GM21619 (cell line): ENCODE data around the gene CD80.
"Not testable (repeated sequence)": the region's sequence is repeated elsewhere in the genome, so short reads cannot be mapped to it uniquely, and the experiment has no call there.

Experiments used
- ATAC-seq: cut with Tn5 transposase; IDR thresholded peaks from one replicate; pipeline ENCODE4 v1.9.1; 2021; ENCODE audit not compliant: unreplicated experiment

Gene CD80, protein sequence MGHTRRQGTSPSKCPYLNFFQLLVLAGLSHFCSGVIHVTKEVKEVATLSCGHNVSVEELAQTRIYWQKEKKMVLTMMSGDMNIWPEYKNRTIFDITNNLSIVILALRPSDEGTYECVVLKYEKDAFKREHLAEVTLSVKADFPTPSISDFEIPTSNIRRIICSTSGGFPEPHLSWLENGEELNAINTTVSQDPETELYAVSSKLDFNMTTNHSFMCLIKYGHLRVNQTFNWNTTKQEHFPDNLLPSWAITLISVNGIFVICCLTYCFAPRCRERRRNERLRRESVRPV

DNA sequence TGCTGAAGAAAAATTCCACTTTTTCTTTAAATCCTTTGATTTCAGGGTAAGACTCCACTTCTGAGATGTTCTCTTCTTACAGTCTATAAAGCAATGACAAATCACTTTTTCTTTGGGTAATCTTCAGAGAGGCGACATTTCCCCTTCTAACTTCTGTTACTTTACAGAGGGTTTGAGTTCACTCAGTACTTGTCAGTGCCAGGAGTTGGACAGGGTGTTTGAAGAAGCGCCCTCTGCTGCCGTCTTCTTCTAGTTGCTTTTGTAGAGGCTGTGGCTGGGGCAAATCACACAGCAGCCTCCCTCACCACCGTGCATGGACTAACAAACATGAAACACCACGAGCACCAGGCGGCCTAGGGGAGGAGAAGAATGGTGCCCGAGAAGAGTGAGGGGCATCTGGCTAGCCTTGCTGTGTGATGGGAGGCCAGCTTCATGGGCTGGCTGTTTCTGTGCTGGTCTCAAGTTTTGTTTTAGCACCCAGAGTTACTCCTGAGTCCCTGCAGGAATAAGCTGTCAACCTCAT lies at the start of gene CD80:
Gene CD80 (minus strand): TSS at position 174 of the 523 bp plus-strand sequence. CDS start 1,886 bp downstream, outside the sequence.
- ATAC-seq, result peak; percentile 50

DNA sequence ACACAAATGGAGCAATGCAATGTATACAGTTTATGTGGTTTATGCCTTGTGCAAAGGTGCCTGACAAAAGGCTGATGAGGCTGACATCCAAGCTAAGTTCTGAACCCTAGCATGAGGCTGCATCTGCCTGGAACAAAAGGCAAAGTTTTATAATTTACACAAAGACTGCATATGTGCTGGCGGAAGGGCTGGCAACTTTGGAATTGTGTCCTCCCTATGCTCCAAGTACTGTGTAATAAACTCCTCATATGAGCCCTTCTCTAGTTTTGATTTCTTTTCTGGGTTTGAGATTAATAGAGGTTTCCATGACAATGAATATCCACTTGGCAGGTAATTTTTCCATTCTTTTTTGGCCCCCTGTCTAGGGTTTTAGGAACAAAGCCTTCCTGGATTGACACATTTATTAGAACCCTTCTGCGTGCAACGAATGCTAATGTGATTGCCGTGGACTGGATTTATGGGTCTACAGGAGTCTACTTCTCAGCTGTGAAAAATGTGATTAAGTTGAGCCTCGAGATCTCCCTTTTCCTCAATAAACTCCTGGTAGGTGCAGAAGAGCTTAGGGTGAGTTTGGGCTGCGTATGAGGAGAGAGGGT lies 49.1 kb upstream of the CD80 start:
- no peak for ATAC-seq

DNA sequence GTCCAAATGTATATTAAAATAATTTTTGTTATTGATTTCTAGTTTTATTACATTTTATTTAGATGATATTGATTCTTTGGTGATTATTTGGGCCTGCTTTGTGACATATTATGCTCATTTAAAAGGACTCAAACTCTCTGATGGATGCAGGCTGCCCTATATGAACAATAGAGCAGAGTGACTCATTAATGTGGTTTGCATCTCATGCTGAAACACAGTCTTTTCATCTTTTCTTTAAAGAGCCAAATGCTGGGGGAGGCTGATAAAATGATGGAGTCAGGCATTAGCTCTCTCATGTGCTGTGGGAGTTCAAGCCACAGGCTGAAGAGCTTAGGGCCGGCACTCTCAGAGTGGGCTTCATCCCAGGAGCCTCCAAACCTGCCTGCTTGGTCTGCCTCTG lies 45.5 kb upstream of the CD80 start:
- no peak for ATAC-seq

DNA sequence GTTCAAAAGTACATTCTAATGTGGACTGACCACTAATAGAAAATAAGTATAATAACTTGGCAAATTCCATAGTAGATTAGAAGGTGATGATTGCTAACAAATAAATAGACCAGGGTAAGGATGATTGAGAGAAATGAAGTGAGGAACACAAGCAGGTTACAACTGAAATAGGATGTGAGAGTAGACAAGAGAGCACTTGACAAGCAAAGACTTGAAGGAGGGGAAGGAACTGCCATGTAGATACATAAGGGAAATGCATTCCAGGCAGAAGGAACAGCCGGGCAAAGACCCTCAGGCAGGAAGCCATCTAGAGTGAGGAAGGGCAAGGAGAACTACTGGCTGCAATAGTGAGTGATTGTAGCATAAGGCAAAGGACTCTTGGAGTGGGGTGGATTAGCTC lies 43.3 kb upstream of the CD80 start:
- ATAC-seq, result no peak

DNA sequence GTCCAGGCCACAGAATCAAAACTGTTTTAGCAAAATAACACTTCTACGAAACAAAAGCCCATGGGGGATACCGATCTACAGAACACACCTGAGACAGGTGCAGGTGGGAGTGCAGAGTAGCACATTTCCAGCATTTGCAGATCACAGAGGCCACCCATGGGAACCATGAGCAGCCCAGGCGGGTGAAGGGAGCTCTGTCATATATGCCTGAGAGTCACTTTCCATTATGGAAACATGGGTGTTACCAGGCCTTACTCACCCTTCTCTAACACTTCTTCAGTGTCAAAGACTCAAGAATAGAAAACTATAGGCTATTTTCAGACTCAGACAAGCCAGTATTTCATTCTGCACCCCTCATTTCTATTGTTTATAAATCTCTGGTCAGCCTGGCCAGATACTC lies 41.7 kb upstream of the CD80 start:
- peak; percentile 7 for ATAC-seq

DNA sequence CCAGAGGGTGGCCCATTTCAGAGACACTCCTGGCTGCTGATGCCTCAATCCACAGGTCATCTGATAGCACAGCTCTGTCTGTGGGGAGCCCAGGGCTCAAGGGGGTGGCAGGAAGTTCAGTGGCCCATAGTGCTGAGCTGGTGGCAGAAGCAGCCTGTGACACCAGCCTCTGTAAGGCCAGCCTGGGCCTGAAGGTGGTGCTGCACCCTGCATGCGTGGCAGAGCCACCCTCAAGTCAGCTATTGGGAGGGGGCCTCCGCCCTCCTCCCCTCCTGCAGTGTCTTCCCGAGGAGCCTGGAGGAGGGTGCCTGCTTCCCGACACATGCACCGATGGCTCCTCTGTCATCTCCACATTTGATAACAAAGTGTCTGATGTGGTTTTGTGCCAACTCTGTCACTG lies 41.3 kb upstream of the CD80 start:
- ATAC-seq, result peak; percentile 59

DNA sequence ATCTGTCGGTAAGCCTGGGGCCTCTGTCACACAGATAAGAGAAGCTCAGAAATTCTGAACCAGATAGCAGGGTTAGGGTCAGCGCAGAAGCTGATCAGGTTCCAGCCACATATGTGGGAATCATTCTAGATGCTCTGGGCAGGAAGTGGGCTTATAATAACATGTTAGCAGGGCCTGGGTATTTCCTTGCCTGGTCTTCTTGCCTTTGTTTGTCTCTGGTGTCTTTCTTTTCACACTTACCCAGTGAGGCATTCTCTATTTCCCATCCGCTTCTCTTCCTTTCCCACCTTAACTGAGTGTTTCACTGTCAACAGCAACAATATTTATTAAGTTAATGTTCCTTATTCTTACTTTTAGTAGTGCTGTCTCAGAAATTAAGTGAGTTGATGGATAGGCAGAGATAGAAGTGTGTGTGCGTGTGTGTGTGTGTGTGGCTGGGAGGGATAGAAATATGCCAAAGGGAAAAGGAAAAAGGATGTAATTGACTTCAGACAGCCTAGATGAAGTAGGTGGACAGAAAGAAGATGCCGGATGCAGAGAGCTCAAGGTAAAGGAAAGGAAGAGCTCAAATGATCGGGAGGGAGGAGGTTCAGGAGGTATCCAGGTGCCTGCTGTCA lies 40.3 kb upstream of the CD80 start:
- no peak for ATAC-seq

DNA sequence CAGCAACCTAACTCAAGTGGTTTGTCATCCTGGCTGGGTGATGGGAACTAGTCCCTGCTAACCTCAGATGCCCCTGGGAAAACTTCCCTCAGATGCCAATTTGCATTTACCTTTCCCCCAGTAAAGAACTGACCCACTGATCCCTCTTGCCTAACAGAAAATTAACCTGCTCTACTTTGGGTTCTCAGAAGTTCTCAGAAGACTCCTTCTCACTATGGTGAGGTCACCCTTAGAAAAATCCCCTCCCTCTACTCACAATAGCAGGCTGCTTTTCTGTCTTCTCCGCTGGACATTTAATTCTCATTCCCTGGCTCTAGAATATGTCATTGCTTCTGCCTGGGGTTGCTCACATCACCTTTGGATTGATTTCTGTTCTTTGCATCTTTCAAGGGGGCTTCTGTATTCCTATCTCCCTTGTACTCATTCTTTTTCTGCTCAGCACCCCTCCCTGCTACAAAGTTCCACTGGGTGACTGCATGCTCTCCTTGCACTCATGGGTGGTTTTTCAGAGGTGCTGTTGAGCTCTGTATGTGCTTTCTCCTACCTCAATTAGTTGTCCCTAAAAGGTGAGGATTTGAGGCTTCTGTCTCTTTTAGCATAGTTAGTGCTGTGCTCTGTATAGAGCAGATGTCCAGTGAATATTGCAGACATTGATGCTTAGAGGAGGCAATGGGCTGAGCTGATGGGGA lies 39.1 kb upstream of the CD80 start:
- peak; percentile 49 for ATAC-seq

DNA sequence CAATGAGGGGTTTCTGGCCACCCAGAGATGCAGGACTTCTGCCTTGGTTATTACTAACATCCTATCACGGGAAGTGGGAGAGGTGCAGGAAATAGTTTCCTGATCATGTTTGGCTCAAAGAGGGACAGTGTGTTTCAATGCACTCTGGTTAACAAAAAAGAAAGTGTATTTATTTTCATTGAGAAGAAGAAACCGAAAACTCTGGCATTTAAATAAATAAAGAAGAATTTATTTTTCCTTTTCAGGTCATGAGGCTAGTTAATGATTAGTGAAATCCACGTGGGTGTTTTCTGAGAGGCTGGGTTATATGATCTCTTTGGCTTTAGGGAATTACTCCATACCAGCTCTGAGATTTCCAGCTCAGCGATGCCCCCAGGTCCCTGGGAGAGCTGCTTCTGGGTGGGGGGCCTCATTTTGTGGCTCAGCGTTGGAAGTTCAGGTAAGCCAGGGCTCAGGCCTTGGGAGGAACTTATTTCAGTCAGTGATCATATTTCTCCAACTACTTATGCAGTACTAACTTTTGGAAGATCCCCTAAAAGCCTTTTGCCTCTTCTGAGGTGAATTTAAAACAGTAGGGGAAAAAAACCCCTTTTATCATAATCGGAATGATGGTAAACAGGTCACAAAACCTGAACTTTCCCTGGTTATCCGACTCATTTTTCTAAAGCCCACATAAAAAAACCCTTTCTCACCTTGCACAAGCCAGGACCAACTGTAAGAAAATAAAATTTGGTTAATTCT lies 38.3 kb upstream of the CD80 start, which contains the start of gene PLA1A:
Gene PLA1A (plus strand): TSS at position 338 of the 741 bp plus-strand sequence. CDS start 29 bp downstream, at position 367.
- ATAC-seq, result no peak

DNA sequence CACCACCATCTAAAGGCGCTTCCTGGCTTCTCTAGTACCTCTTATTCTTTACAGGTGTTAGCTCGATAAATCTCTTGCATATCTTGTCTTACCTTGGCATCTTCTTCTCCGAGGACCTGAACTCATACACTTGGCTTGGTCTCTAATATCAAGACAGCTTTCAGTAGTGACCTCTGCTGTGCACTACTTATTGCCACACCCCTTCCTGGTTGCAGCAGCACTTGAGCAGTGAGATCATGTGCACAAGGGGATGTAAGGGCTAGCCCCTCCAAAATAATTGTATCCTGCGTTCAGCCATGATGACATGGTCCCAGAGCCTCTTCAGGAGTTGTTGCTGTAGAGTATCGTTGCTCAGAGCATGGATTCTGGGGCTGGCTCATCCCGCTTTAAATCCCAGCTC lies 37.0 kb upstream of the CD80 start:
- no peak for ATAC-seq

DNA sequence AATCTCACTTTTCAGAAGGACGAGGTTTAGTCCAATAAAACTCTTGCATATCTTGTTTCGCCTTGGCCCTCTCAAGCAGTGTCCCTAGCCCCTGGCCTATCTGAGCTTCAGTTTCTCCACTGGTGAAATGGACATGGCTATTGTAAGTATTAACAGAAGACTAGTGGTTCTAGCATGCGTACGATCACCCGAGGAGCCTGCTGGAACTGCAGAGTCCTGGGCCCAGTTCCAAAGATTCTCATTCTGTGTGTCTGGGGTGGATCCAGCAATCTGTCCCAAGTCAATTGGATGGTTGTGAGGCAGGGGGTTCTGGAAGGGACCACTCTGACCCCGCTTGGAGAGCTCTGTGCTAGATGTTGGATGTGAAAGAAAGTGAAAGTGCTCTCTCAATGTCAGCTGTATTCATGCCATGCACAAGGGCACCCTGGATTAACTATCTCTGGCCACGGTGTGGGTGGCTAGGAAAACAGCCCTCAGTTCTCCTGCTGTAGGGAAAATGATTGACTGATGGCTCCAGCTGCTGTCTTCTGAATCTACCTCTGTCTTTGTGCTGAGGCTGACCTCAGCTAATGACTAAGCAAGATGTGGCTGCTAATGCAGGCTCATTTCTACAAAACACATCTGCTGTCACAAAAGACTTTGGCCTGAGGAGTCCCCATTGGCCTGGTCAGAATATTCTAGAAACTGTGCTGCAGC lies 36.4 kb upstream of the CD80 start:
- no peak for ATAC-seq

DNA sequence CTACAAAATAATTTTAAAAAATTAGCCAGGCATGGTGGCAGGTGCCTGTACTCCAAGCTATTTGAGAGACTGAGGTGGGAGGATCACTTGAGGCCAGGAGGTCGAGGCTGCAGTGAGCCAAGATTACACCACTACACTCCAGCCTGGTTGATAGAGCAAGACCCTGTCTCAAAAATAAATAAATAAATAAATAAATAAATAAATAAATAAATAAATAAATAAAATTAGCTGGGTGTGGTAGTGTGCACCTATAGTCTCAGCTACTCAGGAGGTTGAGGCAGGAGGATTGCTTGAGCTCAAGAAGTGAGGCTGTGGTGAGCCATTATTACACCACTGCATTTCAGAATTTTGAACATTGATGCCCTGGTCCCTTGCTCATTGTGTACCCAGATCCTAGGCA lies 35.5 kb upstream of the CD80 start:
- ATAC-seq, result not testable (repeated sequence)

DNA sequence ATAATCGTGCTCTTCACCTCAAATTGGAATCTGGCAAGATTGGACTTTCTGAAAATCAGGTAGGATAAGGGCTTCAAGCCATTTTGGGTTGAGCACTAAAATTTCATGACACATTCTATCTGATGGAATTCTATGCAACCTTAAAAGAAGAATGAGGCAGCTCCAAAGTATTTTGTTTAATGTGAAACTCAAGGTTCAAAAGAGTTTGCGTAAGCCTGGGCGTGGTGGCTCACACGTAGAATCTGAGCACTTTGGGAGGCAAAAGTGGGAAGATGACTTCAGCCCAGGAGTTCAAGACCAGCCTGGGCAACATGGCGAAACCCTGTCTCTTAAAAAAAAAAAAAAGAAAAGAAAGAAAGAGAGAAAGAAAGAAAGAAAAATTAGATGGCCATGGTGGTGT lies 34.7 kb upstream of the CD80 start:
- no peak for ATAC-seq

DNA sequence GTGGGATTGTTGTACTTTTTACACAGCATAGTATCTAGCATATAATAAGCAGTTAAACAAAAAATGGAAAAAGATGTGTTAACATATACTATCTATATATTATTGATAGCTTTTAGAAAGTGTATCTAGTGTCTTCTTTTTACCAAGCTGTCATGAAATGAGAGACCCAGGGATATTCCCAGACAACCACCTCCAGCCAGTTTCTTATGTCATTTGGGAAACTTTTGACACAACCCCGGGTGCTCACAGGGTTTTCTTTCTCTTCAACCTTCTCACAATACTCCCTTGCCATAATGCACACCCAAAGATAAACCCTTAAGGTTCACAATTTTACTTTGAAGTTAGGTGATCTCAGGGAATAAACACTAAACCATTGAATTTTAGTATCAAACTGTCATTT lies 33.4 kb upstream of the CD80 start:
- ATAC-seq, result no peak

DNA sequence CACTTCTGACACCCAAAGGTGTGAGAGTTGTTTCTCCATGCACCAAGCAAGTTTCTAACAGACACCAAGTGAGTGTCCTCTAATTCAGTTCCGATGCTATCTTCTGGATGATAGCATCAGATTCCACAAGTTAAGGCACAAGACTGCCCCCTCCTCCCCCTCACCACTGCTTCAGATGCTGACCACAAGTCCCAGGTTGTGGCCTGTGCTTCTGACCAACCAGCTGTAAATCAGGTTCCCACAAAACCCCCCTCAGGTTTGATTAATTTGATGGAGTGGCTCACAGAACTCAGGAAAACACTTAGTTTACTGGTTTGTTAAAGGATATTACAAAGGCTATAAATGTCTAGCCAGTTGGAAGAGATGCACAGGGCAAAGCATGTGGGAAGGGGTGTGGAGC lies 31.3 kb upstream of the CD80 start:
- no peak for ATAC-seq

DNA sequence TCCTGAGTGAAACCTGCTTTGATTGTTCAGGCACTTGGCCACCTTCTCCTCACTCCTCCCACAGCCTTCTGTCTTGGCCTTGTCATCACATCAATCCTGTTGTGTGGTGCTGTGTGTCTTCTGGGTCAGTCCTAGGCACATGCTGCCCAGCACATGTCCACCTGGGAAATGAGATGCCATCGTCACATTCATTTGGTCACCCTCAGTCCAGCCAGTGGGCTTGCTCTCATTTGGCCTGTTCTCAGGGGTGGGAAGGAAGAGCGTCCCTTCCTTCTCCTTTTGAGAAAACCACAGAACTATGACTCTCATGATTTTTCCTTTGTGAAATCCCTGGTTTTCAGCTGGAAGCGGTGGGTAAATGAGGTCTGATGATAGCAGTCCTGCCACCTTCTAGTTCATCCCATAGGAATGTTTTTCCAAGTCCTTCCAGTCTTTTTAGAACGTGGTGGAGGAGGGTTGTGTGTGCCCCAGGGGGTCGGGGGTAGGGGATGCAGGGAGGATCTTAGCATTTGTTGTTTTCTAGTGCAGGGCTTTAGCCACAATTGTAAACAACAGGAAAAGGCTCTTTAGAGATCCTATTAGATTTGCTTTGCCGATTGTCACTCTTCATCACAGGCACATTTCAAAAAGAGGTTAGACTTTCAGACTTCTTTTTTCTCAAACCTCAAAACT lies 29.8 kb upstream of the CD80 start:
- ATAC-seq, result no peak

DNA sequence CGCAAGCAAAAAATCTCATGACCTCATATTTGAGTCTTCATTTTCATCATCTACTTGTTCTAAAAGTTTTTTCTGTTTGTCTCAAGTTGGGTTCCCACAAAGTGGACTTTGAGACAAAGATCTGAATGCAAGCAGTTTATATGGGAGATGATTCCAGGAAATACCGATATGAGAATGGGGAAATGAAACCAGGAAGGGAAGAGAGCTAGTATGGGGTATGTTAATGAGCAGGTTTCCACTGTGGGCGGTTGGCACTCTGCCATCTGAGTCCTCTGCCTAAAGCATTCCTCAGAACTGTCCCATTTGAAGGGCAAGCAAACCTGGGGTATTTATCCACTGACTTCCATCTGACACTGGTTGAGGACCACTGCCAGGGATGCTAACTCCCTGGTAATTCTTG lies 28.7 kb upstream of the CD80 start:
- ATAC-seq, result no peak

DNA sequence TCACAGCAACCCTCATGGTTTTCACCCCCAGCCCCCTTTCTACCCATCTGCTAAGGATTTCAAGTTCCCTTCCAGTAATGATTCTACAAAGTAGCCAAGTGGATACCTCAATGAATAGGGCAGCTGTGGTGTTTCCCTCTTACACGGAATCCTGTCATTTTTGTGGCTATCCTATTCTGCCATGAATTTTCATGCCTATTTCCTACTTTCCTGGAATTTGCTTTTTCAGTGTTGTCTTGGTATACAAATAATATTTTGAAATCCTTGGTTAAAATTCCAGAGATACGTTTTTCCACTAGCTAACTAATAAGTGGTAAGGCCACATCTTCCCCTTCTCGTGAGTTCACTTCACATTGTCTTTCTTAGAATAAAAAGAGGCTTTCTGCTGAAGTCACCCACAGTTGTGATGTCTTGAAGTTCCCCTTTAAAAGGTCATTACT lies 27.3 kb upstream of the CD80 start:
- ATAC-seq, result no peak

DNA sequence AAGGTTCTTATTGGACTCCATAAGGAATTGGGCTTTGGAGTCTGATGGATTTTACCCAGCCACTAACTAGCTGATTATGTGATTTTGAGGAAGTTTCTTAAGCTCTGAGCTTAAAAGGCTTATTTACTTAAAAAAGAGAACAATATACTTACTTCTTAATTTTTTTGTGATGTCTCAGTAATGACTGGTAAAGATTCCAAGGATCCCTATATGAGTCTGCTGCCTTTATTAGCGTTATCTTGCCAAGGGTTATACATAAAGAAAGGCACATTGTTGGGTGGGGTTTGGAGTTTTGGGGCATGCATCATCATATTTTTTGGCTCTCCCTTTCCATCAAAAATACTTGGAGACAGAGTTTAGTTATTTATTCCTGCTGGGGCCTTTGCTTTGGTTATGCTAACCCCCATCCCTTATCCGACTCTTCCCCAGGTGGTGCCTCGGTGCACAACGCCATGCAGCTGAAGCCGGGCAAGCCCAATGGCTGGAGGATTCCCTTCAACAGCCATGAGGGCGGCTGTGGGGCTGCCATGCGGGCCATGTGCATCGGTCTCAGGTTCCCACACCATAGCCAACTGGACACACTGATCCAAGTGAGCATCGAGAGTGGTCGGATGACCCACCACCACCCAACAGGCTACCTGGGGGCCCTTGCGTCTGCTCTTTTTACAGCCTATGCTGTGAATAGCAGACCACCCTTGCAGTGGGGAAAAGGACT lies 26.6 kb upstream of the CD80 start:
- no peak for ATAC-seq
